Measurements from ENCODE around the gene RFTN1. TPM values are rescaled to one million over a fixed set of nuclear protein-coding genes. Genes with fewer than 3 reads are reported as not detected.

The RFTN1 gene
- total RNA-seq, 1 donor from 2014 or later, result 93.7 TPM

DNA sequence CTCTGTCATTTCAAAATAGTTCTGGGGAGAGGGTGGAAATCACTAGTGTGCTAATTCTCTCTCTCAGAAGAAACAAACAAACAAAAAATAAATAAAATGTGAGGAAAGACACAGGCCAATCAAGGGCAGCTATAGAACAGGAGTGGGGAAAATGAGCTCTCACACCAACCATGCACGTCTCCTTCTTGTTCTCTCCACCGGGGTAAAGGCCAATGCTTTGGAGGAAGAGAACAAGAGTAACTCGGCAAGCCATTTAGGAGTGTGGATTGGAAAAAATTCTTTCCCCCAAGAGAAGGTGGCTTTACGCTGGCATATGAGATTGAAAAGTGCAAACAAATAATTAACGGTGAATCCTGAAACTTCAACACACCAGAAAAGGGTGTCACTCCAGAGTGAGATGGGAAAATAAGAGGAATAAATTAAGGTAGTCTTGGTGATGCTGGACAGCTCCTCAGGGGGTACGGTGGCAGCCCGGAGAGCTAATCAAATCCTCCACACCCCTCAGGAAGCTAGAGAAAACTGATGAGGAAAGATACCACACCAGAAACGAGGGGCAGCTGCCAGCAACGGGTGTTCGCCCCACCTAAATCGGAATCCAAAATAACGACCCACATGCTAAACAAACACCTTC, 88.0 kb downstream of the RFTN1 start:
- Mint-ChIP-seq H3K4me3 (ENCODE audit: low read depth) (no peak overlapping the region), H3K36me3 (ENCODE audit: low read depth) (peaks cover 48% of the 10 kb centered on the region), H3K4me1 (ENCODE audit: low read depth) (peaks cover 4% of the 10 kb centered on the region), H3K9me3 (no peaks in the 10 kb centered on the region), H3K27ac (no peak overlapping the region), H3K27me3 (ENCODE audit: low read depth) (no peaks in the 10 kb centered on the region)
- intact Hi-C loops (cut with micrococcal nuclease), result no loop called here
- DNase-seq (ENCODE audit: low spot score), result no peak

DNA sequence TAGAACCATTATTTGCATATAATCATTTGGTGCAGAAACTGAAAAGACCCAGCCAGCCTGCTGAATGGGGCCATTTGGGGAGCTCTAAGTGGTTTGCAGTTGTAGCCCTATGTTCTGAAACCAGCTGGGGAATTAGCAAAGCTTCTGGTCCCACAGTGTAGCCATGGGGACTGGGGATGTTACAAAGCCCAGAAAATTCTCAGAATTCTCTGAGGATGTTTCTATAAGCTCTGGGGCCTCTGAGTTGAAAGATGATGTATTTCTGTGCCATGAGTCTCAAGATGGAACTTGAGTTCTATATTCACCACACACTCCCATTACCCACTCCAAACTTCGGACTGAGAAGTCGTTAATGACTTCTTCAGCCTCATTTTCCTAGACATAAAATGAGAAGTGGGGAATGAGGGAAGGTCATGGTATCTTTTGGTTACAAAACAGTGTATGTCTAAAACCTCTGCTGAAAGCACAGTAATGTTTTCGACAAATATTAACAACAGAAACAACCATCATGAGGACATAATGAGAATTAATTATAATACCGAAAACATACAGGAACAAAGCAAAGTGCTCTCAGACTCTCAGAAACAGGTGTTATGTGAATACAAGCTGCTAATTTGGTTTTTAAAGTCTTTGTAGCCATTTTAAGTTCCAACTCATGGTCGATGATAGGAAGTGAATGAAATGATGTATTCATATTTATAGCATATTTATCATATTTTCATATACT, 89.4 kb downstream of the RFTN1 start:
- Mint-ChIP-seq H3K27ac (no peak overlapping the region), H3K36me3 (ENCODE audit: low read depth) (peaks cover 39% of the 10 kb centered on the region), H3K4me3 (ENCODE audit: low read depth) (no peak overlapping the region), H3K4me1 (ENCODE audit: low read depth) (peaks cover 4% of the 10 kb centered on the region), H3K27me3 (ENCODE audit: low read depth) (no peaks in the 10 kb centered on the region), H3K9me3 (no peaks in the 10 kb centered on the region)
- DNase-seq (ENCODE audit: low spot score), result no peak
- intact Hi-C loops (cut with micrococcal nuclease), result no loop called here

DNA sequence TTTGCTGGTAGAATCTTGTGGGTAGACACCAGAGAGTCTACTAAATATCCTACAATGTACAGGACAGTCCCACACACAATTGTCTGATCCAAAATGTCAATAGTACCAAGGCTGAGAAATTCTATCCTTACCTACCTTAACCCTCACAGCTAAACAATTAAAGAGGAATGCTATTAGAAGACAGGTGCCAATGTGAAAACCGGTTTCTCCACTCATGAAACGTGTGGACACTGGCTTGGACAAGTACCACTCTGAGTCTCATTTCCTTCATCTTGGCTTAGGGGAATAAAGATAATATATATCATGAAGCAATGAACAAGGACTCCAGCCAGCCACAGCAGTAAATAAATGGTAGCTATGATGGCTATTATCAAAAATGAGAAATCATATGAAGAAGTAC, 90.2 kb downstream of the RFTN1 start:
- DNase-seq (ENCODE audit: low spot score), result no peak
- no peaks in the 10 kb centered on the region for H3K9me3 Mint-ChIP-seq
- no peaks in the 10 kb centered on the region for H3K27me3 Mint-ChIP-seq (ENCODE audit: low read depth)
- intact Hi-C loops (cut with micrococcal nuclease), result no loop called here
- H3K4me1 Mint-ChIP-seq (ENCODE audit: low read depth), result peaks cover 4% of the 10 kb centered on the region
- H3K4me3 Mint-ChIP-seq (ENCODE audit: low read depth), result no peak overlapping the region
- H3K27ac Mint-ChIP-seq, result no peak overlapping the region
- H3K36me3 Mint-ChIP-seq (ENCODE audit: low read depth), result peaks cover 31% of the 10 kb centered on the region

DNA sequence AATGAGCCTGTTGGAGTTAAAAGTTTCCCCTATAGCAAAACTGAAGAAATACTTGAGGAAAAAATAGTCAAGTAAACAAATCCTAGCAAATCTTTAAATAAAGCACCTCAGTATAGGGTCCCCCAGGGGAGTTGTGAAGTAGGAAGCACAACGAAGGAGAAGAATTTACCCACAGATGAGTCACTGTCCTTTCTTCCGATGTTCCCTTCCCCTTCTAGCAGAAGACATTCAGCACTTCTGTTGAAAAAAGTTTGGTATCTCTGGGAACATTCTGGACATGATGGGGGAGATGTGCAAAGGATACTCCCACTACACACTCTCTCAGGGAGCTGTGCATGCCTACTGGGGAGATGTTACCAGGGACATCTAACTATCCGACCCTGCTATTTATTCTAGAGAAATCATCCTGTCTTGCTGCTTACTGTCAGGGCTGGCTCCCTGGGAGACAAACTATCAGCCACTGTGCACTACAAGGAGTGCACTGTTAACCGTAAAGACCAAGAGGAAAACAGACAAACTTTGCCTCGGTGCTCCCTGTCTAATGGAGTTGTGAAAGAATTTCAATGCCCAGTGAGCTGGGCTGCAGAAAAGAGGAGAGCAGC, 93.8 kb downstream of the RFTN1 start:
- Mint-ChIP-seq H3K27ac (no peak overlapping the region), H3K4me1 (ENCODE audit: low read depth) (peaks cover 6% of the 10 kb centered on the region), H3K27me3 (ENCODE audit: low read depth) (no peaks in the 10 kb centered on the region), H3K9me3 (no peaks in the 10 kb centered on the region), H3K36me3 (ENCODE audit: low read depth) (peaks cover 17% of the 10 kb centered on the region), H3K4me3 (ENCODE audit: low read depth) (no peak overlapping the region)
- intact Hi-C loops (cut with micrococcal nuclease), result no loop called here
- no peak for DNase-seq (ENCODE audit: low spot score)

DNA sequence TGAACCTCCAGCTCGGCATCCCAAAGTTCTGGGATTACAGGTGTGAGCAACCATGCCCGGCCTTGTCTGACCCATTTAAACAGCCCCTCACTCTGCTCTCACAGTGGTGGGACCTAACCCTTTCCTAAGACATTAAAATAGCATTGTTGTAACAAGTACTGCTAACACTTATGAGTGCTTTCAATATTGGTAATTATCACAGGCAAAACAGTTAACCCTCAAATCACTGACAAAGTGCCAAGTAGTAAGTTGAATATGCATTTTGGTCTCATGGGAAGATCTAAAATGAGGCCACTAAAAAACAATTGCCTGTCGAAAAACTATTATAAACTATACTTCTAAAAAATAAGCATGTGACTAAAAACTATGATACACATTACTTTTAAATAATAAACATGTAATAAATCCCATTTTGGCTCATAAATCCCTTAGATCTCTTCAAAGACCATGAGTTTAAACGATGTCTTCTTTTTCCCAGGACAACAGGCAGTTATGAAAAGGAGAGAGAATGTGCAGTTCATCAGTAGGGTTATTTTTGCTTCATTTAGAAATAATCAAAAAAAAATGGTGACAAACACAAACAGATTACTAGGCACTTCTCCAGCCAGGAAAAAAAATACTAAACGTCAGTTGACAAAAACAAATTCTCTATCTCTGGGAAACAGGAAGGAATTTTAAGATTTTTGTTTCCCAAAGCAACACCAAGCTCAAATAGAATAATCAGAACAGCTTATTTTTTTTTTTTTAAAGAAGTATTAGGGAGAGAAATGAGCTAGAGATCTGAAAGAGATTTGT, 95.4 kb downstream of the RFTN1 start:
- Mint-ChIP-seq H3K36me3 (ENCODE audit: low read depth) (peaks cover 25% of the 10 kb centered on the region), H3K4me1 (ENCODE audit: low read depth) (peaks cover 14% of the 10 kb centered on the region), H3K27ac (no peak overlapping the region), H3K4me3 (ENCODE audit: low read depth) (no peak overlapping the region), H3K27me3 (ENCODE audit: low read depth) (no peaks in the 10 kb centered on the region), H3K9me3 (no peaks in the 10 kb centered on the region)
- intact Hi-C loops (cut with micrococcal nuclease), result no loop called here
- no peak for DNase-seq (ENCODE audit: low spot score)

DNA sequence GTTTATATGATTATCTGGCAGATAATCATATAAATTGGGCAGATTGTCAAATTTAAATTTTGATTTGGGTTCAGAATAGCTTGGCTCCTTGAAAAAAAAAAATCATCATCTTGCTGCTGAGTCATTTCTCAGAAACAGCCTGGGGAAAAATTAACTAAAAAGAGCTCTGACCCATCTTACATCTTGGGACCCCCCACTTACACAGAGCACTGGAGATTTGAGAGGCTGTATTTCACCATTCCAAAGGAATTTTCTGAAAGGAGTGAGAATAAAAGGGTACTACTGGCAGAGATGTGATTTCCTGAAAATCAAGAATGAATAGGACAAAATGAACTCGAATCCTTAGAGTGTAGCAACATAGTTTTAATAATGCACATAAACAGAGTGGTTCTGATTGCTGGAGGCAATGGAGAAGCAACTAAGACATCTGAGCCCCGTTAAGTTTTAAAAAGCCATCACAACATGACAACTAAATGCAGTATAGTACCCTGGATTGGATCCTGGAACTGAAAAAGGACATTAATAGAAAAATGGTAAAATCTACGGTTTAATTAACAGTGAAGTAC, 97.5 kb downstream of the RFTN1 start:
- H3K36me3 Mint-ChIP-seq (ENCODE audit: low read depth), result peaks cover 31% of the 10 kb centered on the region
- no peak overlapping the region for H3K27ac Mint-ChIP-seq
- intact Hi-C loops (cut with micrococcal nuclease), result no loop called here
- H3K4me1 Mint-ChIP-seq (ENCODE audit: low read depth), result peaks cover 21% of the 10 kb centered on the region
- H3K4me3 Mint-ChIP-seq (ENCODE audit: low read depth), result no peak overlapping the region
- no peaks in the 10 kb centered on the region for H3K9me3 Mint-ChIP-seq
- no peak for DNase-seq (ENCODE audit: low spot score)
- no peaks in the 10 kb centered on the region for H3K27me3 Mint-ChIP-seq (ENCODE audit: low read depth)

DNA sequence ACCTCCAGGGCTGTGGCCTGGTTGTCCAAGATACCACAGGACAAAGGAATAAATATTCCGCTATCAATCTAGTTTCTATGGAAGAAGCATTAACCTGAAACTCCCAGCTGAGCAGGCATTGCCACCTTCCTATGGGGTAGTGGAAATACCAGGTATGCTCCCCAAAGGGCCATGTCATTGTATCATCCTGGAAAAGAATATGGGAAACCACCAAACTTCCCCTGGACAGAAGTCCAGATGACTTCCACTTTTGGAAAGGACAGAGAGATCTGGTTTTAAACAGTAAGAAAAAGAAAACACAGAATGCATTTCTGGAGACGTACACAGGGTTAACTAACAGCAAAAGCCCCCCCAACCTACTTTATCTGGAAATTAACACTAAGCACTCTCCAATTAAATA, 100.2 kb downstream of the RFTN1 start:
- Mint-ChIP-seq H3K27ac (no peak overlapping the region), H3K4me3 (ENCODE audit: low read depth) (no peak overlapping the region), H3K9me3 (no peaks in the 10 kb centered on the region), H3K27me3 (ENCODE audit: low read depth) (no peaks in the 10 kb centered on the region), H3K4me1 (ENCODE audit: low read depth) (peaks cover 23% of the 10 kb centered on the region), H3K36me3 (ENCODE audit: low read depth) (peaks cover 31% of the 10 kb centered on the region)
- no peak for DNase-seq (ENCODE audit: low spot score)
- intact Hi-C loops (cut with micrococcal nuclease), result no loop called here

DNA sequence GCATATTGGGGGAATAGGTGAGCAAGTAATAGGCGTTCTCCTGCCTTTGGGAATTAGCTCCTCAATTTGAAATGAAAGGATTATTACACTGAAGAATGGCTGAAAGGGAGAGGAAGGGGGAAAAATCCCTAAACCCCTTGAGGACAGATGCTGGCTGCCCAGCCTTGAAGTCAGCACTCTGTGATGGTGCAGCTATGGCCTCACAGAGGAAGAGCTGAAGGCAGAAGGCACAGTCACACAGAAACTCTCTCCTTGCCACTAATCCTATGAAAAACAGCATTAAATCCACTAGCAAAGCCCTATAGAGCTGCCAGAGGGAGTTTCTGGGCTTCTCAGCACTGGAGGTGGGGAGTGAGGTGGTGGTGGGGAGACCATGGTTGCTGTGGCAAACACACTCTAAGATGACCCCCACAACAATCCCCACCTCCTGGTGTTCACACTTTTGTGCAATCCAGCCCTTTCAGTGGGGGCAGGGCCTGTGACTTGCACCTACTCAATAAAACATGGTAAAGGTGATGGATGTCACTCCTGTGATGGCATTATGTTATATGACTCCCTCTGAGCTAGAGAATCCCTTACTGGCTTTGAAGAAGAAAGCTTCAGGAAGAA, 101.2 kb downstream of the RFTN1 start:
- Mint-ChIP-seq H3K36me3 (ENCODE audit: low read depth) (peaks cover 41% of the 10 kb centered on the region), H3K9me3 (no peaks in the 10 kb centered on the region), H3K27ac (no peak overlapping the region), H3K27me3 (ENCODE audit: low read depth) (no peaks in the 10 kb centered on the region), H3K4me1 (ENCODE audit: low read depth) (peaks cover 24% of the 10 kb centered on the region), H3K4me3 (ENCODE audit: low read depth) (no peak overlapping the region)
- no peak for DNase-seq (ENCODE audit: low spot score)
- intact Hi-C loops (cut with micrococcal nuclease), result no loop called here

DNA sequence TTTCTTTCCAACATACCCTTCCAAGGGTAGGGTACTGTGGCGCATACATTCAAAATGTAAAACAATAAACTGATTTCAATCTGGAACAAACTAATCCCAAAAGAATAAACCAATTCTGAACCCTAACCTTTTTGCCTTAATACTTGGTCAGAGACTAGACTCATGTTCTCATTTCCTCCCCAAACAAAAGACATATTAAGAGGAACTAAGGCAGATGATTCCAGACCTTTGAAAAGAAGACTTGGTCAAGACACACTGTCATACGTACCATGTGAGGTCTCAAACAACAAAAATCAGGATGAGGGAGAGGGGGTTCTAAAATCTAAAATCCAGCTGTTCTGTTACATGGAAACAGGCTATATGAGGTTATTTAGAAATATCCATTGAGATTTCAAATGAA, 102.1 kb downstream of the RFTN1 start:
- Mint-ChIP-seq H3K27me3 (ENCODE audit: low read depth) (no peaks in the 10 kb centered on the region), H3K9me3 (no peaks in the 10 kb centered on the region), H3K4me3 (ENCODE audit: low read depth) (no peak overlapping the region), H3K36me3 (ENCODE audit: low read depth) (peaks cover 41% of the 10 kb centered on the region), H3K27ac (no peak overlapping the region), H3K4me1 (ENCODE audit: low read depth) (peaks cover 27% of the 10 kb centered on the region)
- intact Hi-C loops (cut with micrococcal nuclease), result no loop called here
- no peak for DNase-seq (ENCODE audit: low spot score)

DNA sequence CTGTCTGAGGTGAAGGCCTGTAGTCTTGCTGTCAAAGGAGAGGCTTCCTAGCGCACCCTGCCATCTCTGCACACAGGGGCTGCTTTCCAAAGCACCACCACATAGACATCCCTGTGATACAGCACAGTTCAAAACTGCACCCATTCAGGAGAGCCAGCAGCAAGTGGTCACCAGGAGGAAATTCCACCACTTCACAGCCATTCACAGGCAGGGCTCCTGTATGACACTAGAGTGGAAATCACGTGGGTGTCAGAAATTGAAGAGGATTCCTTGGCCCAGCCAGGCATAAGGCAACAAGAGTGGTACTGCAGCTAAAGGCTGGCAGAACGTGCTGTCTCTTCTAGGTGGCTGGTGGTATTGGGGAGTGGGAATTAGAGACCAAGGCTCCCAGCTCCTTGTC, 102.8 kb downstream of the RFTN1 start:
- H3K4me3 Mint-ChIP-seq (ENCODE audit: low read depth), result no peak overlapping the region
- H3K36me3 Mint-ChIP-seq (ENCODE audit: low read depth), result peaks cover 37% of the 10 kb centered on the region
- no peaks in the 10 kb centered on the region for H3K27me3 Mint-ChIP-seq (ENCODE audit: low read depth)
- DNase-seq (ENCODE audit: low spot score), result no peak
- intact Hi-C loops (cut with micrococcal nuclease), result no loop called here
- peaks cover 27% of the 10 kb centered on the region for H3K4me1 Mint-ChIP-seq (ENCODE audit: low read depth)
- H3K9me3 Mint-ChIP-seq, result no peaks in the 10 kb centered on the region
- peak overlapping the region; percentile 8 for H3K27ac Mint-ChIP-seq

DNA sequence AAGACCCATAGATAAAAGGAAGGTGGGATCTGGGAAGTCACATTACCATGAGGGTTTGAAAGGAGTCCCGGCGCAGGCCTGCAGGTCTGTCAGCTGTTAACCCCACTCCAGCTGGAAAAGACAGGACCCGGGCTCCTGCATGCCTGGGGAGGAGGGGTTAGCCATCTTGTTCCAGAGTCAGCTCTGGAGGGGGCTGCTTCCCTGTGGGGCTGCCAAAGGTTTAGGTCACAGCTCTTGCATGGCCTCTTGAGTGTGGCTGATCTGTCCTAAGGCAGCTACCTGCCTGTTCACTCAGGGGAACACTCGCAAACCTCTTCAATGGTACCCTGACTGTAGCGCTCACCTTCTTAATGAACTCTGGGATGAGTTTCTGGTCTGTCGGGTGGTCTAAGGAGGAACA, 104.5 kb downstream of the RFTN1 start:
- H3K9me3 Mint-ChIP-seq, result no peaks in the 10 kb centered on the region
- DNase-seq (ENCODE audit: low spot score), result no peak
- no peak overlapping the region for H3K4me3 Mint-ChIP-seq (ENCODE audit: low read depth)
- intact Hi-C loops (cut with micrococcal nuclease), result no loop called here
- no peaks in the 10 kb centered on the region for H3K27me3 Mint-ChIP-seq (ENCODE audit: low read depth)
- no peak overlapping the region for H3K27ac Mint-ChIP-seq
- H3K36me3 Mint-ChIP-seq (ENCODE audit: low read depth), result peaks cover 32% of the 10 kb centered on the region
- peaks cover 18% of the 10 kb centered on the region for H3K4me1 Mint-ChIP-seq (ENCODE audit: low read depth)

DNA sequence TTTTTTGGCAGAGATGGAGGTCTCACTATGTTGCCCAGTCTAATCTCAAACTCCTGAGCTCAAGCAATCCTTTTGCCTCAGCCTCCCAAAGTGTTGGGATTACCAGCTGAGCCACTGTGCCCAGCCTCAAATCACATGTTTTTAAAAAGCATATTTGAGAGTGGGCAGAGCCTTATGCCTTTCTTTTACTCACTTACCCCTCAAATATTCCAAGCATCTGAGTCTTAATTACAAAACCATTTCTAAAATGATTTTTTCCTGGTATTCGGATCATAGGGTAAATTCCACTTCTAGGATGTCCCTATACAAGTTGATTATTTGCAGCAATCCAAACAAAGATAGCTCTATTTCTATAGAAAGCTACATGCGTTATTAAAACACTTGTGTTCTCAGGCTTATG, 106.1 kb downstream of the RFTN1 start:
- H3K9me3 Mint-ChIP-seq, result no peaks in the 10 kb centered on the region
- no peak overlapping the region for H3K27ac Mint-ChIP-seq
- intact Hi-C loops (cut with micrococcal nuclease), result no loop called here
- H3K4me3 Mint-ChIP-seq (ENCODE audit: low read depth), result no peak overlapping the region
- DNase-seq (ENCODE audit: low spot score), result no peak
- peaks cover 12% of the 10 kb centered on the region for H3K4me1 Mint-ChIP-seq (ENCODE audit: low read depth)
- peaks cover 26% of the 10 kb centered on the region for H3K36me3 Mint-ChIP-seq (ENCODE audit: low read depth)
- no peaks in the 10 kb centered on the region for H3K27me3 Mint-ChIP-seq (ENCODE audit: low read depth)
